K562 (cell line): ENCODE data around the gene CCDC78. TPM values are rescaled to one million over a fixed set of nuclear protein-coding genes. Genes with fewer than 3 reads are reported as not detected.

Source experiments
- ATAC-seq: fragments of 200-7000 bp; cut with Tn5 transposase; 3 replicates; pipeline ENCODE4 v1.9.1; 2020; ENCODE audit warnings: moderate library complexity
- BruUV-seq: library from RNA; stranded (reverse); fragments of 400-500 nt; replicated peaks from 2 replicates; lab custom pipeline; 2021; lab: Mats Ljungman, UMichigan
- CTCF ChIA-PET: fragments of 300-600 bp; formaldehyde crosslinking; extraction: SDS; loops from one replicate; lab custom pipeline; 2021; ENCODE audit warnings: low intra/inter-chr PET ratio; lab: Yijun Ruan, JAX
- POLR2A ChIA-PET: fragments of 300-600, 350-650 bp; sonication (Branson Sonifier 250); formaldehyde crosslinking; extraction: SDS; loops from one replicate; lab custom pipeline; 2021; ENCODE audit warnings: antibody characterized with exemption, inconsistent platforms; lab: Yijun Ruan, JAX
- DNase-seq, 4 experiments: peaks; one replicate each; pipeline versions ENCODE4 v3.0.0 to v3.0.0-alpha.2; 2011 to 2018; ENCODE audit warnings: low spot score in 3 of 4, mixed read lengths in 3 of 4; ENCODE audit errors: extremely low read depth in 1 of 4
- FAIRE-seq: peaks from 2 replicates; lab custom pipeline; 2011; peaks lifted over from hg19 to GRCh38; lab: Jason Lieb, UNC
- H2AFZ ChIP-seq: 2 replicates; pipeline ENCODE4 v1.6.0; 2011; ENCODE audit warnings: low read depth, low read length, control low read depth, inconsistent platforms
- H3K27ac ChIP-seq: fragments of 200-600 bp; 3 replicates; pipeline ENCODE4 v1.8.0; 2011; ENCODE audit warnings: low read depth, mild to moderate bottlenecking, control low read depth, inconsistent platforms, low read length, moderate library complexity, mixed read lengths; ENCODE audit errors: extremely low read depth
- H3K27me3 ChIP-seq, 2 experiments: fragments of 300-600 bp in 1 of 2; 2 replicates in 1 of 2; 3 replicates in 1 of 2; pipeline versions ENCODE4 v1.6.0 to v1.8.0; 2011; ENCODE audit warnings: inconsistent platforms in 2 of 2, low read length in 2 of 2, mild to moderate bottlenecking in 1 of 2, mixed read lengths in 1 of 2, moderate library complexity in 1 of 2; ENCODE audit not compliant: control insufficient read depth in 2 of 2, insufficient read depth in 2 of 2
- H3K36me3 ChIP-seq: fragments of 300-600 bp; 3 replicates; pipeline ENCODE4 v1.8.0; 2011; ENCODE audit warnings: mild to moderate bottlenecking, low read length, inconsistent platforms; ENCODE audit not compliant: control insufficient read depth, insufficient read depth
- H3K4me1 ChIP-seq, 2 experiments: fragments of 200-600 bp in 1 of 2; replicated peaks in 1 of 2; 2 replicates in 1 of 2; 3 replicates in 1 of 2; pipeline versions ENCODE4 v1.5.1 to v1.8.0; 2011; ENCODE audit warnings: inconsistent platforms in 2 of 2, low read length in 2 of 2, mild to moderate bottlenecking in 1 of 2, mixed read lengths in 1 of 2, moderate library complexity in 1 of 2; ENCODE audit not compliant: control insufficient read depth in 2 of 2, insufficient read depth in 2 of 2
- H3K4me2 ChIP-seq: 2 replicates; pipeline ENCODE4 v1.6.1; 2011; ENCODE audit warnings: low read length, control low read depth, inconsistent platforms, mixed read lengths; ENCODE audit not compliant: insufficient read depth
- H3K4me3 ChIP-seq: fragments of 200-600 bp; sonication (generic), shearing (Covaris generic); 2 replicates; pipeline ENCODE4 v1.5.1; 2016; ENCODE audit warnings: control low read depth, inconsistent platforms
- H3K79me2 ChIP-seq: fragments of 200-600 bp; 3 replicates; pipeline ENCODE4 v1.8.0; 2011; ENCODE audit warnings: low read length, inconsistent platforms; ENCODE audit not compliant: control insufficient read depth, insufficient read depth
- H3K9ac ChIP-seq, 2 experiments: 2 replicates each; pipeline versions ENCODE4 v1.6.0 to v1.6.1; 2011; ENCODE audit warnings: low read depth in 2 of 2, low read length in 2 of 2, control low read depth in 1 of 2, inconsistent platforms in 1 of 2, mild to moderate bottlenecking in 1 of 2, mixed read lengths in 1 of 2; ENCODE audit not compliant: insufficient read depth in 1 of 2
- H3K9me1 ChIP-seq: one replicate; pipeline ENCODE4 v1.6.0; 2011; ENCODE audit warnings: inconsistent platforms, mild to moderate bottlenecking, low read length, moderate library complexity; ENCODE audit not compliant: control insufficient read depth, insufficient read depth
- H3K9me3 ChIP-seq: replicated peaks from 2 replicates; pipeline ENCODE4 v1.5.1; 2011; ENCODE audit warnings: low read depth, low read length, inconsistent platforms; ENCODE audit not compliant: control insufficient read depth, insufficient read depth
- H4K20me1 ChIP-seq: replicated peaks from 2 replicates; pipeline ENCODE4 v1.6.1; 2011; ENCODE audit warnings: low read length, inconsistent platforms, mixed read lengths; ENCODE audit not compliant: control insufficient read depth, insufficient read depth
- POLR2A ChIP-seq: fragments of 450-650 bp; conservative IDR thresholded peaks from 2 replicates; pipeline ENCODE4 v1.6.1; 2016
- POLR2G ChIP-seq: fragments of 200-400 bp; formaldehyde crosslinking; IDR thresholded peaks from 2 replicates; pipeline ENCODE4 v1.6.1; 2017; ENCODE audit warnings: low read depth, mild to moderate bottlenecking, antibody characterized with exemption, low read length, moderate library complexity
- PYGO2 ChIP-seq: fragments of 450-650 bp; IDR thresholded peaks from 2 replicates; pipeline ENCODE4 v1.6.1; 2016; ENCODE audit warnings: mild to moderate bottlenecking, missing genetic modification characterization, moderate library complexity, missing compliant biosample characterization
- RBFOX2 ChIP-seq: fragments of 200-400 bp; formaldehyde crosslinking; IDR thresholded peaks from 2 replicates; pipeline ENCODE4 v1.6.1; 2017; ENCODE audit warnings: low read depth, mild to moderate bottlenecking, low read length, moderate library complexity
- SNRNP70 ChIP-seq: fragments of 200-400 bp; formaldehyde crosslinking; optimal IDR thresholded peaks from 2 replicates; pipeline ENCODE3; 2017; ENCODE audit warnings: low read depth, low read length
- WHSC1 ChIP-seq: IDR thresholded peaks from one replicate; pipeline ENCODE4 v1.6.1; 2012; ENCODE audit warnings: low read length, control low read depth, inconsistent platforms
- ZBTB33 ChIP-seq: sonication (generic); formaldehyde crosslinking; IDR thresholded peaks from 2 replicates; pipeline ENCODE4 v1.8.1; 2023; ENCODE audit warnings: mild to moderate bottlenecking, missing genetic modification reagents
- ZBTB7A ChIP-seq: IDR thresholded peaks from 2 replicates; pipeline ENCODE4 v1.6.1; 2011; ENCODE audit warnings: low read depth, mild to moderate bottlenecking, low read length, moderate library complexity, borderline replicate concordance; ENCODE audit not compliant: control insufficient read depth
- WGBS: fragments of 100-300 bp; shearing (Covaris generic); methylation state at CpG from one replicate; pipeline ENCODE4 v1.1.6; 2016; ENCODE audit warnings: low coverage, mixed read lengths; ENCODE audit not compliant: insufficient coverage; ENCODE audit errors: missing lambda C conversion rate; 5-methylcytosine and 5-hydroxymethylcytosine counted together
- in situ Hi-C: fragments of 300-500 bp; cut with MboI; formaldehyde crosslinking; loops from 4 replicates; pipeline ENCODE4 v1.15.0; 2018; ENCODE audit warnings: inconsistent platforms, mixed read lengths
- intact Hi-C: fragments of 100-400 bp; cut with micrococcal nuclease; formaldehyde crosslinking; loops from 2 replicates; pipeline ENCODE4 v1.14.2; 2022
- polyA plus RNA-seq, 8 experiments: library from polyadenylated mRNA; depleted of rRNA in 4 of 8; stranded (reverse) in 5 of 8; unstranded in 3 of 8; fragments of >200 nt; fragmentation: Nextera tagmentation in 2 of 8; fragmentation: Illumina TruSeq in 1 of 8; extraction: Ambion mirVana in 2 of 8; extraction: Trizol in 1 of 8; gene quantifications; 2 replicates each; pipeline versions ENCODE4 v1.2.1 to v1.2.3, GENCODE V29; 2011 to 2014; ENCODE audit warnings: inconsistent platforms in 1 of 8, missing spikeins in 1 of 8
- total RNA-seq, 7 experiments: library from RNA; depleted of rRNA in 6 of 7; stranded (reverse); fragments of >200 nt in 6 of 7; fragmentation: Illumina TruSeq in 2 of 7; extraction: Trizol in 2 of 7; gene quantifications; 2 replicates each; pipeline versions ENCODE4 v1.2.1 to v1.2.3, GENCODE V29; 2011 to 2021; ENCODE audit warnings: low replicate concordance in 1 of 7

Gene CCDC78
- total and polyA plus RNA-seq, 9 of the 15 experiments (the other 6 are each of a cell fraction or from before 2014, with no cell fraction given): 0.24 to 17.7 (median 2.9) TPM

- intact Hi-C loops: no loop called here
- DNase-seq (no peak), FAIRE-seq (no peak), ATAC-seq (no peak)
- ChIA-PET POLR2A (interaction anchor here (0.5 to 4.5 kb wide), 6 partner anchors 9 to 47 kb away, joined by 3 to 25 read pairs (median 3); partner anchors contain the start of genes CIAO3 and METRN), CTCF (no interaction called here)
- in situ Hi-C loops: no loop called here
- H3K9ac ChIP-seq: peak overlapping the region in 1 of 2 experiments; percentile 59; a peak in 2 of 4 replicates
- H3K4me3 ChIP-seq: no peak overlapping the region
- no peaks in the 10 kb centered on the region for H3K27me3 ChIP-seq
- no TSS peak for BruUV-seq
- H2AFZ ChIP-seq: no peak overlapping the region
- H4K20me1 ChIP-seq: no peaks in the 10 kb centered on the region; the same call in 1 of the 2 replicates
- H3K27ac ChIP-seq: no peak overlapping the region
- no peaks in the 10 kb centered on the region for H3K9me1 ChIP-seq
- H3K9me3 ChIP-seq: no peaks in the 10 kb centered on the region
- H3K4me2 ChIP-seq: no peak overlapping the region
- 70% methylated on average over 4 of the region's 7 CpGs for WGBS
- TF ChIP-seq PYGO2 (tag): no peak
- TF ChIP-seq SNRNP70: peak; percentile 53
- TF ChIP-seq POLR2G: peak; percentile 59
- peaks cover 57% of the 10 kb centered on the region for H3K79me2 ChIP-seq
- H3K36me3 ChIP-seq: peaks cover 21% of the 10 kb centered on the region; the same call in 1 of the 3 replicates
- H3K4me1 ChIP-seq: peaks cover 15 to 97% of the 10 kb centered on the region in 2 experiments
Observed at GRCh38 chr16:725041-725376, 1.2 kb downstream of the CCDC78 start.

GRCh38 chr16:724188-725040, 1.8 kb downstream of the CCDC78 start:
- Histone ChIP-seq H3K27me3 (no peaks in the 10 kb centered on the region), H4K20me1 (no peaks in the 10 kb centered on the region; the same call in 1 of the 2 replicates), H2AFZ (no peak overlapping the region), H3K36me3 (peaks cover 15% of the 10 kb centered on the region; the same call in 1 of the 3 replicates), H3K4me2 (no peak overlapping the region), H3K9me3 (no peaks in the 10 kb centered on the region), H3K9me1 (no peaks in the 10 kb centered on the region), H3K79me2 (peaks cover 55% of the 10 kb centered on the region), H3K27ac (no peak overlapping the region), H3K4me3 (no peak overlapping the region), H3K4me1 (peaks cover 15 to 96% of the 10 kb centered on the region in 2 experiments), H3K9ac (peak overlapping the region in 1 of 2 experiments; percentile 59; a peak in 2 of 4 replicates)
- intact Hi-C loops: no loop called here
- no TSS peak for BruUV-seq
- in situ Hi-C loops: no loop called here
- FAIRE-seq (no peak), DNase-seq (no peak), ATAC-seq (no peak)
- CTCF ChIA-PET: no interaction called here
- 81% methylated on average over 21 of the region's 29 CpGs for WGBS
- POLR2A ChIA-PET: interaction anchor here (0.6 to 4.5 kb wide), 9 partner anchors 9 to 169 kb away, joined by 3 to 25 read pairs (median 3); partner anchors contain the start of gene METRN
- TF ChIP-seq RBFOX2: peak; percentile 10
- TF ChIP-seq WHSC1: no peak
- peak; percentile 21; the same call in 1 of the 2 replicates for TF ChIP-seq ZBTB7A
- peak; percentile 61; the same call in 1 of the 2 replicates for TF ChIP-seq ZBTB33 (CRISPR knock-in tag)
- peak; percentile 45; the same call in 1 of the 2 replicates for TF ChIP-seq POLR2A
- TF ChIP-seq POLR2G: peak; percentile 60
